ENCODE data around the gene DCP1B. TPM values are rescaled to one million over a fixed set of nuclear protein-coding genes. Genes with fewer than 3 reads are reported as not detected.

Gene DCP1B
- total and polyA plus RNA-seq, 12 donors: 1.1 to 4.9 (median 2.0) TPM

DNA sequence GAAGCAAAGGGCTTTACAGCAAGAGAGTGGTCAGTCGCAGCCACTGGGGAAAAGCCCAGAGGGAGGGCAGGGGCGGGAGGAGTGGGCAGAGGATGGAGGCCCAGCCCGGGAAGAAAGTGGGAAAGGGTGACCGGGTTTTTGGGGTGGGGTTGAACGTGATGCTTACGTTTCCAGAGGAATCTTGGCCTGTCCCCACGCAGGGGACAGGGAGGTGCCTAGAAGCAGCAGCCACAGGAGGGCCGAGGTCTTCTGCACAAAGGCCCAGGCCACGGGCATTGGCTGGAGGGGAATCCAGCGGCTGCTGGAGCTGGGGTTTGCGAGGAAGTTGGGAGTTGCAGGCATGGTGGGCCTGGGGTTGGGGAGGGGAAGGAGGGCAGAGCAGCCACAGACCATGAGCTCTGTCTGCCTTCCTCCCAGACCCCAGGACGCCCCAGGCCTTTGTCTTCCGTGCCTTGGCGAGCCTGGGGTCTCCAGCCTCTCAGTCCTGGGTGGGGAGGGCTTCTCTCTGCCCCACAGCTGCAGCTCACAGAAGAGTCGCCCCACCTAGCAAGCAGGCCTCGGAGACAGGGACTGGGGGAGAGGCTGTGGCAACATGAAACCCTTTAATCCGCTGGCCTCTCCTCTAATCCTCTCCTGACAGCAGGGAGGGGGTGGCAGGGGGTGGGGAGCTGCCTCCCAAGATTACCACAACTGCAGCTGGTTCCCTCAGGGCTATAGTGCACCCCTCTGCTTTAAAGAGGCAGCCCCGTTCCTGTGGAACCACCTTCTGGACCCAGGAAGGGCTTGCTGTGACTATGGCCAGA, 86.0 kb downstream of the DCP1B start, which contains the start of gene CACNA2D4:
Gene CACNA2D4 (minus strand): TSS at position 572 of the 803 bp plus-strand sequence. CDS start 179 bp downstream, at position 393.
- H3K9me3 ChIP-seq: no peaks in the 10 kb centered on the region
- H3K27ac ChIP-seq: peak within 1 kb of the TSS in 6 of 10 donors; percentile 43 to 94 (median 62)
- intact Hi-C loops (cut with DNase I): loop anchor here in 1 of 10 donors (5.0 kb wide), 1 partner anchor 91 kb away; no protein-coding TSS in a partner anchor
- peaks cover 0 to 9% (median 0%) of the 10 kb centered on the region in 7 donors for H3K27me3 ChIP-seq
- no peak for DNase-seq
- WGBS, 2 donors: 64 to 80% methylated on average over 18 of the region's 18 CpGs
- no peak for ATAC-seq
- H3K4me1 ChIP-seq: peaks cover 5 to 35% (median 15%) of the 10 kb centered on the region in 9 donors
- H3K4me3 ChIP-seq: peak within 1 kb of the TSS in 8 of 10 donors; percentile 2 to 59 (median 26)
- H3K36me3 ChIP-seq: no peaks in the 10 kb centered on the region
- no peak for TF ChIP-seq CTCF (IDR thresholded peaks at IDR 0.05)

GRCh38 chr12:1917172-1918070, 86.8 kb downstream of the DCP1B start:
- intact Hi-C loops (cut with DNase I): loop anchor here in 1 of 10 donors (5.0 kb wide), 1 partner anchor 90 kb away; no protein-coding TSS in a partner anchor
- Histone ChIP-seq H3K27me3 (peaks cover 0 to 8% (median 0%) of the 10 kb centered on the region in 7 donors), H3K4me1 (peaks cover 5 to 34% (median 15%) of the 10 kb centered on the region in 9 donors), H3K36me3 (no peaks in the 10 kb centered on the region), H3K9me3 (no peaks in the 10 kb centered on the region), H3K27ac (peak overlapping the region in 6 of 10 donors; percentile 43 to 94 (median 62)), H3K4me3 (peak overlapping the region in 8 of 10 donors; percentile 2 to 59 (median 26))
- 59 to 60% methylated on average over 22 of the region's 22 CpGs for WGBS, 2 donors
- peak in 4 of 8 donors; percentile 4 to 49 (median 28) for ATAC-seq
- no peak for DNase-seq
- TF ChIP-seq CTCF (IDR thresholded peaks at IDR 0.05): no peak

DNA sequence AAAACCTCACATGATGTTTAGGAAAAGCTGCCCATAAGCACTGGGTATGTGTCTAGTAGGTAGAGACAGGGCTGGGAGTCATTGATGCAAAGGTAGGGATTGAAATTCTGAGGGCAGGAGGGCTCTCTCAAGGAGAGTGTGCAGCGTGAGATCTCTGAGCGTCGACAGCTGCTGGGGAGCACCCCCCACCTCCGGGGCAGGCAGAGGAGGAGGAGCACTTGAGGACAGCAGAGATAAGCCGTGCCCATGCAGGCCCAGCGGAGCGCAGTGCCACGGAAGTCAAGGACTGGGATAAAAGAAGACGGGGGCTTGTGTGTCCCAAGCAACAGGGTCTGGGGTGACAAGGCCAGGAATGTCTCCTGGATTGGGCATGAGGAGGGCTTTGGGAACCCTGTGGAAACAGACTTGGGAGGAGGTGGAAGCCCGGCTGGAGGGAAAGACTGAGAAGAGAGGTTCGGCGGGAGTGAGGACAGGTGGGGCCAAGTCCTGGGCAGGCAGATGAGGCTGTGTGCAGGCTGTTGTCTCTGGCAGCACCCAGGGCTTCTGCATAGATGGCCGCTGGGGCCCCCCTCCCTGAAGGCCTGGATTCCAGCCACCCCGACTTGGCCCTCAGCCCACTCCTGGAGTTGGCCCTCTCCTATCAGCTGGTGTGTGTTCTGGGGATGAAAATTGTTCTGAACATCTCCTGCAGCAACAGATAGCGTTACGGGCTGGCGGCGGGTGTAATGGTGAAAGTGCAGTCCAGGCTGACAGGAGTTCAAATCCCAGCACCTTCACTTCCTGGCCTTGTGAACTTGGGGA, 87.7 kb downstream of the DCP1B start:
- peaks cover 5 to 30% (median 15%) of the 10 kb centered on the region in 9 donors for H3K4me1 ChIP-seq
- H3K27me3 ChIP-seq: peaks cover 0 to 4% (median 0%) of the 10 kb centered on the region in 7 donors
- DNase-seq: peak; percentile 73 to 76
- H3K9me3 ChIP-seq: no peaks in the 10 kb centered on the region
- H3K4me3 ChIP-seq: no peak overlapping the region
- TF ChIP-seq CTCF (IDR thresholded peaks at IDR 0.05): no peak
- WGBS, 2 donors: 24% methylated on average over 18 of the region's 18 CpGs
- H3K27ac ChIP-seq: no peak overlapping the region
- intact Hi-C loops (cut with DNase I): loop anchor here in 1 of 10 donors (5.0 kb wide), 1 partner anchor 89 kb away; no protein-coding TSS in a partner anchor
- no peaks in the 10 kb centered on the region for H3K36me3 ChIP-seq
- ATAC-seq: peak; percentile 49 to 90 (median 78)

All from heart right ventricle (tissue), 16 donors.